ENCODE results near the gene PRSS33. TPM values are rescaled to one million over a fixed set of nuclear protein-coding genes. Genes with fewer than 3 reads are reported as not detected.

PRSS33 gene
- total RNA-seq, 1 donor from 2014 or later = not detected

DNA sequence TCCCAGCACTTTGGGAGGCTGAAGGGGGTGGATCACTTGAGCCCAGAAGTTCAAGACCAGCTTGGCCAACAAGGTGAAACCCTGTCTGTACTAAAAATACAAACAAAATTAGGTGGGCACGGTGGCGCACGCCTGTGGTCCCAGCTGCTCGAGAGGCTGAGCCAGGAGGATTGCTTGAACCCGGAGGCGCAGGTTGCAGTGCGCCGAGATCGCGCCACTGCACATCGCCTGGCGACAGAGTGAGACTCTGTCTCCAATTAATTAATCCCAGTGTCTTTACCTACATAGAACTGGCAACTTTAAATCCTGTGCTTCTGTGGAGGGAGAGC lies 8.8 kb downstream of the PRSS33 start:
- Histone ChIP-seq H3K27ac (ENCODE audit: low read depth, low read length) (peak overlapping the region; percentile 100), H3K9ac (ENCODE audit: low read depth in 1 of 3, low read length in 3 of 3) (peak overlapping the region in 2 of 3 donors; percentile 100), H3K36me3 (ENCODE audit: control insufficient read depth in 3 of 3, insufficient read depth in 3 of 3, low read length in 3 of 3) (peaks cover 10 to 15% (median 14%) of the 10 kb centered on the region in 3 donors), H3K27me3 (ENCODE audit: control insufficient read depth in 3 of 3, insufficient read depth in 3 of 3, low read length in 3 of 3) (no peaks in the 10 kb centered on the region), H3K9me3 (ENCODE audit: control insufficient read depth in 3 of 3, low read length in 3 of 3) (no peaks in the 10 kb centered on the region), H3K4me3 (ENCODE audit: low read length in 3 of 3) (peak overlapping the region; percentile 96 to 99 (median 98)), H3K4me1 (ENCODE audit: control insufficient read depth in 3 of 3, insufficient read depth in 3 of 3, low read length in 3 of 3) (peaks cover 32 to 49% (median 37%) of the 10 kb centered on the region in 3 donors)

DNA sequence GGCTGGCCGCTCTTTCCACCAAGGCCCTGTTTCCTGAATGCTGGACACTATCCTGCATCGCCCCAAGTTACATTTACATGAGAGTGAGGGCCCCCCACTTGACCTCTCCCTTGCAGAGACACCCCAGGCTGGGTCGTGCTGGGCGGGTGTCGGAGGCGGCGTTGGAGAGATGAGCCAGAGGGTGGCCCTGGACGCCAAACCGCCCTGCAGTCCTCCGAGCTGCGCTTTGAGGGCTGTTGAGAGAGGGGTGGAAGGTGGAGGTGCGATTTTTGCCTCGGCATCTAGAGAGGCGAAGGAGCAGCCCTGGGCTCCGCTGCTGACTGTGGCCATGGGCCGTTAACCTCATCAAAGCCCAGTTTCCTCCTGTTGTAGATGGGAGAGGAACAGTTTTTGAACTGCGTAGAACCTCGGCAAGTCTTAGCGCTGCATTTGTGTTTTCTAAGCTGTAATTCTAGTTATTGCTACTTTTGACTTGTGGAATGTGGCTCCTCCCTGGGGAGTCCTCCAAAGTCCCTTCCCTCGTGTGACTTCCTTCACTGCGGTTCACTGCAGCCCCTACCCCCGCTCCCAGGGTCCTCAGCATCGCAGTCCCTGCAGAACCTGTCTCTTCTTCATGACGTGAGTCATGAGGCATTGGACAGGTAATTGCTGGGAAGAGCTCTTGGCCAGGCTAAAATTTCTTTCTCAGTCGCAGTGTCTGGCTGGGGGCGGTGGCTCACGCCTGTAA lies 9.3 kb downstream of the PRSS33 start:
- Histone ChIP-seq H3K4me3 (ENCODE audit: low read length in 3 of 3) (peak overlapping the region; percentile 96 to 99 (median 98)), H3K9ac (ENCODE audit: low read depth in 1 of 3, low read length in 3 of 3) (peak overlapping the region; percentile 100), H3K27ac (ENCODE audit: low read depth, low read length) (peak overlapping the region; percentile 100), H3K27me3 (ENCODE audit: control insufficient read depth in 3 of 3, insufficient read depth in 3 of 3, low read length in 3 of 3) (no peaks in the 10 kb centered on the region), H3K36me3 (ENCODE audit: control insufficient read depth in 3 of 3, insufficient read depth in 3 of 3, low read length in 3 of 3) (peaks cover 14 to 20% (median 20%) of the 10 kb centered on the region in 3 donors), H3K9me3 (ENCODE audit: control insufficient read depth in 3 of 3, low read length in 3 of 3) (no peaks in the 10 kb centered on the region), H3K4me1 (ENCODE audit: control insufficient read depth in 3 of 3, insufficient read depth in 3 of 3, low read length in 3 of 3) (peaks cover 32 to 49% (median 38%) of the 10 kb centered on the region in 3 donors)

DNA sequence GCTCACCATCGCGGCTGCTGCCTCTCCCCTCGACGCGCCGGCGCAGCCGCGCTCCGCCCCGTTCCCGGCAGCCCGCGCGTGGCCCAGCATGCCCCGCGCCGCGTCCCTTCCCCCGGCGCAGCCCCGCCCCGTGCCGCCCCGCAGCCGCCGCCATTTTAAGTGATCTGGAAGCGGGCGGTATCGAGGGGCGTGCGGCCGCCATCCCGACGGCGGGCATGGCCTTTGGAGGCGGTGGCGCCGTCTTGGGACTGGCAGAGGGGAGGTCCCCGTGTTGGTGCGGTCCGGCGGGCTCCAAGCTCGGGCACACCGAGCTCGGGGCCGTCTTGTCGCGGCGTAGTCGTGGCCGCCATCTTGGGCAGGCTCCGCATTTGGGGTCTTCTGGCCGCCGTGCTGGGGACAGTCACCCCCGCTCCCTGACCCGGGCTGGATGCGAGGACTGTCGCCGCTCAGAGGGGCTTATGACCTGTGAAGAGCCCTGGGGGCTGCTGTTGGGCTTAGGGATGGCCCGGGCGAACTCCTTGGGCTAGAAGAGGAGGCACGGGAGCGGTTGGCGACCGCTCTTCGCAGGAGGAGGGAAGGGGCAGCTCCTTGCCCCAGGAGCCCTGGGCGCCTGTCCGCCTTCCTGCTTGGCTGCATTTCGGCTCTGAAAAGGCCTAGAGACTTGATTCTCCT lies 10.0 kb downstream of the PRSS33 start, which contains the start of gene ELOB:
TSS of gene ELOB (minus strand) at position 50 of the 672 bp plus-strand sequence. CDS start at position 9, 41 bp downstream.
- Histone ChIP-seq H3K27me3 (ENCODE audit: control insufficient read depth in 3 of 3, insufficient read depth in 3 of 3, low read length in 3 of 3) (no peaks in the 10 kb centered on the region), H3K4me3 (ENCODE audit: low read length in 3 of 3) (peak within 1 kb of the TSS; percentile 96 to 99 (median 98)), H3K9me3 (ENCODE audit: control insufficient read depth in 3 of 3, low read length in 3 of 3) (no peaks in the 10 kb centered on the region), H3K27ac (ENCODE audit: low read depth, low read length) (peak within 1 kb of the TSS; percentile 100), H3K4me1 (ENCODE audit: control insufficient read depth in 3 of 3, insufficient read depth in 3 of 3, low read length in 3 of 3) (peaks cover 32 to 49% (median 38%) of the 10 kb centered on the region in 3 donors), H3K36me3 (ENCODE audit: control insufficient read depth in 3 of 3, insufficient read depth in 3 of 3, low read length in 3 of 3) (peaks cover 18 to 26% (median 24%) of the 10 kb centered on the region in 3 donors), H3K9ac (ENCODE audit: low read depth in 1 of 3, low read length in 3 of 3) (peak within 1 kb of the TSS; percentile 100)

- peak overlapping the region; percentile 60 for H3K27ac ChIP-seq (ENCODE audit: low read depth, low read length)
- H3K9me3 ChIP-seq (ENCODE audit: control insufficient read depth in 3 of 3, low read length in 3 of 3) = no peaks in the 10 kb centered on the region
- H3K9ac ChIP-seq (ENCODE audit: low read depth in 1 of 3, low read length in 3 of 3) = peak overlapping the region; percentile 86 to 92 (median 92)
- H3K27me3 ChIP-seq (ENCODE audit: control insufficient read depth in 3 of 3, insufficient read depth in 3 of 3, low read length in 3 of 3) = no peaks in the 10 kb centered on the region
- peak overlapping the region; percentile 85 to 87 (median 87) for H3K4me3 ChIP-seq (ENCODE audit: low read length in 3 of 3)
- peaks cover 25 to 32% (median 31%) of the 10 kb centered on the region in 3 donors for H3K36me3 ChIP-seq (ENCODE audit: control insufficient read depth in 3 of 3, insufficient read depth in 3 of 3, low read length in 3 of 3)
- peaks cover 33 to 51% (median 40%) of the 10 kb centered on the region in 3 donors for H3K4me1 ChIP-seq (ENCODE audit: control insufficient read depth in 3 of 3, insufficient read depth in 3 of 3, low read length in 3 of 3)
Observed at GRCh38 chr16:2776500-2777139, 10.7 kb downstream of the PRSS33 start.

GRCh38 chr16:2775765-2776499 lies 11.4 kb downstream of the PRSS33 start:
- H3K27me3 ChIP-seq (ENCODE audit: control insufficient read depth in 3 of 3, insufficient read depth in 3 of 3, low read length in 3 of 3) = no peaks in the 10 kb centered on the region
- peaks cover 32 to 39% (median 38%) of the 10 kb centered on the region in 3 donors for H3K36me3 ChIP-seq (ENCODE audit: control insufficient read depth in 3 of 3, insufficient read depth in 3 of 3, low read length in 3 of 3)
- no peaks in the 10 kb centered on the region for H3K9me3 ChIP-seq (ENCODE audit: control insufficient read depth in 3 of 3, low read length in 3 of 3)
- no peak overlapping the region for H3K27ac ChIP-seq (ENCODE audit: low read depth, low read length)
- peaks cover 37 to 55% (median 40%) of the 10 kb centered on the region in 3 donors for H3K4me1 ChIP-seq (ENCODE audit: control insufficient read depth in 3 of 3, insufficient read depth in 3 of 3, low read length in 3 of 3)
- H3K9ac ChIP-seq (ENCODE audit: low read depth in 1 of 3, low read length in 3 of 3) = peak overlapping the region; percentile 86 to 92 (median 92)
- H3K4me3 ChIP-seq (ENCODE audit: low read length in 3 of 3) = peak overlapping the region; percentile 85 to 87 (median 87)

GRCh38 chr16:2775131-2775716 lies 12.1 kb downstream of the PRSS33 start:
- Histone ChIP-seq H3K27me3 (ENCODE audit: control insufficient read depth in 3 of 3, insufficient read depth in 3 of 3, low read length in 3 of 3) (no peaks in the 10 kb centered on the region), H3K36me3 (ENCODE audit: control insufficient read depth in 3 of 3, insufficient read depth in 3 of 3, low read length in 3 of 3) (peaks cover 39 to 46% (median 44%) of the 10 kb centered on the region in 3 donors), H3K27ac (ENCODE audit: low read depth, low read length) (no peak overlapping the region), H3K9ac (ENCODE audit: low read depth in 1 of 3, low read length in 3 of 3) (peak overlapping the region in 1 of 3 donors; percentile 92), H3K4me3 (ENCODE audit: low read length in 3 of 3) (no peak overlapping the region), H3K4me1 (ENCODE audit: control insufficient read depth in 3 of 3, insufficient read depth in 3 of 3, low read length in 3 of 3) (peaks cover 39 to 55% (median 42%) of the 10 kb centered on the region in 3 donors), H3K9me3 (ENCODE audit: control insufficient read depth in 3 of 3, low read length in 3 of 3) (no peaks in the 10 kb centered on the region)

GRCh38 chr16:2774161-2774891 lies 13.0 kb downstream of the PRSS33 start:
- Histone ChIP-seq H3K27ac (ENCODE audit: low read depth, low read length) (no peak overlapping the region), H3K27me3 (ENCODE audit: control insufficient read depth in 3 of 3, insufficient read depth in 3 of 3, low read length in 3 of 3) (no peaks in the 10 kb centered on the region), H3K9me3 (ENCODE audit: control insufficient read depth in 3 of 3, low read length in 3 of 3) (no peaks in the 10 kb centered on the region), H3K36me3 (ENCODE audit: control insufficient read depth in 3 of 3, insufficient read depth in 3 of 3, low read length in 3 of 3) (peaks cover 48 to 55% (median 53%) of the 10 kb centered on the region in 3 donors), H3K4me1 (ENCODE audit: control insufficient read depth in 3 of 3, insufficient read depth in 3 of 3, low read length in 3 of 3) (peaks cover 42 to 60% (median 43%) of the 10 kb centered on the region in 3 donors), H3K9ac (ENCODE audit: low read depth in 1 of 3, low read length in 3 of 3) (peak overlapping the region in 1 of 3 donors; percentile 54), H3K4me3 (ENCODE audit: low read length in 3 of 3) (no peak overlapping the region)

DNA sequence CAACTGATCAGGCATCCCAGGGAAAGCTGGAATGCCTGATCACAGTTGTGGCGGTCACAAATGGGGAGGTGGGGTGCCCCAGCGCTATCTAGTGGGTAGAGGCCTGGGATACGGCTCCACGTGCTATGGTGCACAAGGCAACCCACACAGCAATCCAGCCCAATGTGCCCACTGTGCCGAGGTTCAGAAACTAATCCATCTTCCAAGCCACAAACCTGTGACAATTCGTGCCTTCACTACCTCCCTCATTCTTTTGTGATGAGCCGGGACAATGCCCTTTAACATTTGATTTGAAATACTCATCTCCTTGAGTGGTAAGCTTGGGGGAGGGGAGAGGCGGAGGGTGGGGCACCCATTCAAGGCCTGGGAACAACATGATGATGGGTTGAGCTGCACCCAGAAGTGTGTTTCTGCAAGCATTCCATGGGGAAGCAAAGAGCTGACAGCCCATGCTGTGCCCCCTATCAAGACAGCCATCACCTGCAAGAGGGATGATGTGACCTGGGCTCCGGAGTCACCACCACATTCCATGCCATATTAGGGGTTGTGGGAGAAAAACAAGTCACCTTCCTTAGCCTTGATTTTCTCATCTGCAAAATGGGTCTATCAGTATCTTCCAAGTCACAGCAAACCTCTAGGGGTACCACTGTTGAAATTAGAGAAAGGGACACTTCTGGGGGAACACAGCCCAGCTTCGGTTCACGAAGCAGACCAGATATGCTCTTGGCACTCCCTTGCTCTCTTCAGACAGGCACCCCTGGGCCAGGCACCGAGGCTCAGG lies 14.0 kb downstream of the PRSS33 start:
- H3K36me3 ChIP-seq (ENCODE audit: control insufficient read depth in 3 of 3, insufficient read depth in 3 of 3, low read length in 3 of 3) = peaks cover 57 to 64% (median 63%) of the 10 kb centered on the region in 3 donors
- H3K27ac ChIP-seq (ENCODE audit: low read depth, low read length) = no peak overlapping the region
- H3K9ac ChIP-seq (ENCODE audit: low read depth in 1 of 3, low read length in 3 of 3) = no peak overlapping the region
- no peak overlapping the region for H3K4me3 ChIP-seq (ENCODE audit: low read length in 3 of 3)
- no peaks in the 10 kb centered on the region for H3K27me3 ChIP-seq (ENCODE audit: control insufficient read depth in 3 of 3, insufficient read depth in 3 of 3, low read length in 3 of 3)
- H3K9me3 ChIP-seq (ENCODE audit: control insufficient read depth in 3 of 3, low read length in 3 of 3) = no peaks in the 10 kb centered on the region
- peaks cover 37 to 60% (median 43%) of the 10 kb centered on the region in 3 donors for H3K4me1 ChIP-seq (ENCODE audit: control insufficient read depth in 3 of 3, insufficient read depth in 3 of 3, low read length in 3 of 3)

All from skeletal muscle tissue (tissue), 4 donors.